ENCODE measurements around the gene COPRS.
A peak's percentile ranks its signal among the peaks of the same experiment; 100 is the strongest.

- TF ChIP-seq CTCF (IDR thresholded peaks at IDR 0.05) = peak in 3 of 4 experiments; percentile 8 to 37 (median 12)
- peak; percentile 14 for TF ChIP-seq POLR2AphosphoS5 (IDR thresholded peaks at IDR 0.05)
- TF ChIP-seq POLR2A (IDR thresholded peaks at IDR 0.05) = peak; percentile 10
These were observed at the start of gene COPRS for GRCh38 chr17:31858642-31859486.

Measured in prostate gland (tissue), 2 donors.